Measurements from ENCODE around the gene IFNAR1.

The IFNAR1 gene

DNA sequence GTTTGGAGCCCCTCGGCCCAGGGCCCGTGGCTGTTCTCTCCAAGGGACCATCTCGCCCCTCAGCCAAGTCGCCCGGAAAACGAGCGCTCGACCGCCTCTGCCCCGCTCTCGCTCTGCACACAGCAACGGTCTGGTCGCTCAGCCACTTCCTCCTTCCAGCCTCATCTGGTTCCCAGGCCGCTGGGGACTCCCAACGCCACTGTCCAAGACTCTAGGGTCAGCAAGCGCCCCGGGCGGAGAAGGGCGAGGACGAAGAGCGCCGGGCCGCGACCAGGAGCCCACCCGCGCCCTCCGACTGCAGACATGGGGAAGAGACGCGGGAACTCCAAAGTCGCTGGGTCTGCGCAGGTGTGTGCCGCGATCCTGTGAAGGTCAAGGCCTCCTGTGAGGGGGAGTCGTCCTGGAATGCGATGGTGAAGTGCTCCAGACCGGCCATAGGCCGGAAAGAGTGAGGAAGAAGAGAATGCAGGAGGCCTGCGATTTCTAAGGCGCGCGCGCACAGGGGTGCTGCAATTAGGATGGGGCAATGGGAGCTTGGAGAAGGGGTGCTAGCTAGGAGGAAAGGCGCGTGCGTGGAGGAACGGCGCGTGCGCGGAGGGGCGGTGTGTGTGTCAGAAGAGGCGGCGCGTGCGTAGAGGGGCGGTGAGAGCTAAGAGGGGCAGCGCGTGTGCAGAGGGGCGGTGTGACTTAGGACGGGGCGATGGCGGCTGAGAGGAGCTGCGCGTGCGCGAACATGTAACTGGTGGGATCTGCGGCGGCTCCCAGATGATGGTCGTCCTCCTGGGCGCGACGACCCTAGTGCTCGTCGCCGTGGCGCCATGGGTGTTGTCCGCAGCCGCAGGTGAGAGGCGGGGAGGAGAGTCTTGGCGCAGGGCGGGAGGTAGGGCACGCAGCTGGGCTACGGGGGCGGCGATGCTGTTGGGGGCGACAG is at the start of gene IFNAR1:
TSS of gene IFNAR1 (plus strand) at position 680 of the 931 bp plus-strand sequence. CDS start at position 766, 86 bp downstream.
- peak; percentile 98 for DNase-seq (ENCODE audit: low spot score)

DNA sequence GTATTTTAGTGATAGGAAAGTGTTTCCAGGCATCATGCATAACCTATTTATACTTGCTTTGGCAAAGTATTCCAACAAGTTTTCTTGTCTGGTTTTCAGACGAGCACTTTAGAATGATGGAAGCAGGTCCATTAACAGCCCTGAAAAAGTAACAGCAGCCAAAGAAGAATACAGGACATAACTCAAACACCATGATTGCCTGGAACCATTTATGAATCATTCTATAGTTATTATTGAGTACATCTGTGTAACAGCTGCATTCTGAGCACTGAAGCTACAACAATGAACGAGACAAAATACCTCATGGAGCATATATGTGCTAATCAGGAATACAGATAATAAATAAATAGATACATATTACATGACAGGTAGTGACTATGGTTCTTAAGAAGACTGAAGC is 46.0 kb upstream of the IFNAR1 start:
- DNase-seq (ENCODE audit: low spot score): no peak

GRCh38 chr21:33279330-33279820 is 45.4 kb upstream of the IFNAR1 start:
- DNase-seq (ENCODE audit: low spot score): no peak

DNA sequence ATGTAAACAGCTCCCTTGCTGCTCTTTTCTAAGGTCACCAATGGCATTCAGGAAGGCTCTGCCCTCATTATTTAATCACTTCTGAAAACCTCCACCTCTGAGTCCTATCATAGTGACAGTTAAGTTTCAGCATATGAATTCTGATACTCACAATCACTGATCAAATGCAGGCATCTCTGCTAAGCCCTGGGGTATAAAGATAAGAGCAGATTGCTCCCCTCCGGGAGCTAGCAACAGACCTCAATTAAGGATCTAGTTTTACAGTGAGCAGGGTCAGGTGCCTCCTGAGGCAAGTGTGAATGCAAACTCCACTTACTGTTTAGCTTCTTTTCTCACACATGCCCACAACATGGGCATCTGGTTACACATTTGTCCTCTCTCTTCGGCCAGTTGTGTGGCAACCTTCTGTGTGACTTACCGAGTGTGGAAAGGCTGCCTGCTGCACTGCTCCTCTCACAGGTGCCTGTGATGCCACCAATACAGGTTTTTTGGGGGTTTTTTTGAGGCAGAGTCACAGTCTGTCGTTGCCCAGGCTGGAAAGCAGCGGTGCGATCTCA is 43.6 kb upstream of the IFNAR1 start:
- DNase-seq (ENCODE audit: low spot score): no peak

- DNase-seq (ENCODE audit: low spot score): no peak
Measured at GRCh38 chr21:33283203-33283602, 41.6 kb upstream of the IFNAR1 start.

DNA sequence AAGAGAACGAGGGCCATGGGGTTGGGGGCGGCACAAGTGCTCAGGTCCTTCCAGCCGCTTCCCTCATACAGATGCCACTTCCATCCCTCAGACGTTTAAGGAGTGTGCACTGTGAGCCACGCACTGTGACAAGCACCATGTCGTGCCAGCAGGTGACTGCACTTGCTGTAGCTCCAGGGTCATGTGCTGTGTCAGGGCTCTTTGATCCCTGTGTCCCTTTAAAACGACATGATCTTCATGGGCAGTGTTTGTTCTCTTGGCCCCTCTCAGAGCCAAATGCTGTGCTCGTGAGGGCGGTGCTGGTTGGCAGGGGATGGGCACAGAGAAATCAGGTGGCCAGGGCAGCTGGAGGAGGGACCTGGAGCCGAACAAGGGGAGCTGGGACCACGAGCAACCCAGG is 38.7 kb upstream of the IFNAR1 start:
- DNase-seq (ENCODE audit: low spot score): no peak

DNA sequence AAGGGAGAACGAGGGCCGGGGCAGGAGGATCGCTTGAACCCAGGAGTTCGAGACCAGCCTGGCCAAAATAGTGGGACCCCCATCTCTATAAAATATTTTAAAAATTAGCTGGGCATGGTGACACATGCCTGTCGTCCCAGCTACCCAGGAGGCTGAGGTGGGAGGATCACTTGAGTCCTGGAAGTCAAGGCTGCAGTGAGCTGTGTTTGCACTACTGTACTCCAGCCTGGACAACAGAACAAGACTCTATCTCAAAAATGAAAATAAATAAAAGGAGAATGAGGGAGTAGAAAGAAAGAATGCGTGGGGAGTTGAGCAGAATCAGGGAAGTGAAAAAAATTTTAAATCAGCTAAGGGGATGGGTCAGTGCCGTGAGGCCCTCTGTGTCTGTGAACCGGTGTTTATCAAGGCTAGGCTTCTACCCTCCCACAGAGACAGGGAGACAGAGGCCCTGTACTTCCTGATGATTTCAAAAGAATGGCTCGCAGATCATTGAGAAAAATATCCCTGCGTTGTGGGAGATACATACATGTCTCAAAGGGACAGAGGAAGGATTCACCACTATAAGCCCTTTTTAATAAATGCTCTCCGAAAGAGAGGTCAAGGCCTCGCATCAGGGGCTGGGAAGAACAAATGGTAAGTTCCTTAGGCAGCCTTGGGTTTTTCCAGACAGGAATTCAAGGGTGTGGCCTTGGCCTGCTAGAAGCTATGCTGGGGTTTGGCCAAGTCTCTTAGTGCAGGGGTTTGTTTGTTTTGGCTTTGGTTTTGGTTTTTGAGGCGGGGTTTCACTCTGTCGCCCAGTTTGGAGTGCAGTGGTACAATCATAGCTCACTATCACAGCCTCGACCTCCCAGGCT is 37.9 kb upstream of the IFNAR1 start:
- no peak for DNase-seq (ENCODE audit: low spot score)

DNA sequence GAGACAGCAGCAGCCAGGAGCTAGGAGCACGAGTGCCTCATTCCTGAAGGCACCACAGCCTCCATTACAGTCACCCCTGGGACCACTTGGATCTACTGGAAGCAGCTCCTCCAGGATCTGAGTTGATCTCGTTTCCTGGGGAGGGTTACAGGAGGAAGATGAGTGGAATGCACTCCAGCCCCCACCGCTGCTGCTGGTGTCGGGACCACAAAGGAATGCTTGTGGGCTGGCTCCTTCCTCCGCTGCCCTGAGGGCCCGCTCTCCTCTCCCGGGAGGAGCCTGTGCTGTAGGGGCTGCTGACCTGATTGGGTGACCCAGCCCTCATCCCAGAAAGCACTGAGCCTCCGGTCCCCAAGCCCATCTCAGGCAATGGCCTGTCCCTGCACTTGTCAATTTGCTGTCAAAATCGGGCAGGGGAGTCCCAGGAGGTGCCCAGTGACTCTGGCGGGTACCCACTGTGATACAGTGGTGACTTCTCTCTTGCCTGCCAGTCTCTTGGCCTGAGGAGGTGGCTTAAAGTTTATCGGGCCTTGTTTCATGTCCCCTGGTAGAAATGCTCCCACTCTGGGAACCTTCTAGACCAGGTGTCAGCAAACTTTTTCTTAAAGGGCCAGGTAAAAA is 35.5 kb upstream of the IFNAR1 start:
- no peak for DNase-seq (ENCODE audit: low spot score)

- no peak for DNase-seq (ENCODE audit: low spot score)
Measured at GRCh38 chr21:33290441-33290840, 34.3 kb upstream of the IFNAR1 start.

DNA sequence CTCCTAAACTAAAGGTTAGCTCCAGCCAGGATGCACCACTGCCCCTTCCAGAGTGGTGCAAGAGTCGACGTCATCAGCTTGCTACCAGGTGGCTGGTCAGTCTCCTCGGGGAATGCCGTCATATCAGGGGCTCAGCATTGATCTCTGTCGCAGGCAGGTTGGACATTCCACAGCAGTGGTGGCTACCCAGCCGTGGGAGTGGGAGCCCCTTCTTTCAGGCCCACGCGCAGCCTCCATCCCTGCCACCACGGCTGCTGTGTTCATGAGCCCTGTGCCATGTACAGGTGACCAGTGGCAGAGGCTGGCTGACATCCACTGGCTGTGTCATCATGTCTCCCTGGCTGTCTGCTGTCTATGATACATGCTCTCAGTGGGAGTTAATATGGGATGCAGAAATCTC is 33.1 kb upstream of the IFNAR1 start:
- DNase-seq (ENCODE audit: low spot score): no peak

GRCh38 chr21:33292724-33293123 is 32.0 kb upstream of the IFNAR1 start:
- no peak for DNase-seq (ENCODE audit: low spot score)

DNA sequence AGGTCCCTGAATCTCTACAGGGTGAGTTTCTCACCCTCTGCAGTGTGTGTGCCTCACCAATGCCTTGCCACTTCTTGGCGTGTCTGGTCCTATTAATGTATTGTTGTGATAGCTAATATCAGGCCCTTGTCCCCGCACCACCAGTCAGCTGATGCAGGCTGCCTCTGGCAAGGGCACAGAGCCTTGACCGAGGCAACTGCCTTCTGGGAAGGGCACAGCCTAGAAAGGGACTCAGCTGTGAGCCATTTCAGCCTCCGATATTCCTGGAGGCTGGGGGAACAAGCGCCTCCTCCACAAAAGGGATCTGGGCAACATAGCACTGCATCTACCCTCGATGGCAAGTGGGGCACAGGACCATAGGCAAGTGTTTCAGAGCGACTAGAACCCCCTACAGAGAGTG is 31.6 kb upstream of the IFNAR1 start:
- DNase-seq (ENCODE audit: low spot score): no peak

- DNase-seq (ENCODE audit: low spot score): no peak
Measured at GRCh38 chr21:33293811-33294216, 31.0 kb upstream of the IFNAR1 start.

DNA sequence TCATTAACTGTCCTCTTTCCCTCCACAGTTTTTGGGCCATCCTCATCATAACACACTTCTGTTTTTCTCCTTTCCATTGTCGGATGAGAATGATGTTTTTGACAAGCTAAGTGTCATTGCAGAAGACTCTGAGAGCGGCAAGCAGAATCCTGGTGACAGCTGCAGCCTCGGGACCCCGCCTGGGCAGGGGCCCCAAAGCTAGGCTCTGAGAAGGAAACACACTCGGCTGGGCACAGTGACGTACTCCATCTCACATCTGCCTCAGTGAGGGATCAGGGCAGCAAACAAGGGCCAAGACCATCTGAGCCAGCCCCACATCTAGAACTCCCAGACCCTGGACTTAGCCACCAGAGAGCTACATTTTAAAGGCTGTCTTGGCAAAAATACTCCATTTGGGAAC is 28.6 kb upstream of the IFNAR1 start:
- DNase-seq (ENCODE audit: low spot score): no peak

GRCh38 chr21:33299181-33299752 is 25.5 kb upstream of the IFNAR1 start:
- DNase-seq (ENCODE audit: low spot score): no peak

DNA sequence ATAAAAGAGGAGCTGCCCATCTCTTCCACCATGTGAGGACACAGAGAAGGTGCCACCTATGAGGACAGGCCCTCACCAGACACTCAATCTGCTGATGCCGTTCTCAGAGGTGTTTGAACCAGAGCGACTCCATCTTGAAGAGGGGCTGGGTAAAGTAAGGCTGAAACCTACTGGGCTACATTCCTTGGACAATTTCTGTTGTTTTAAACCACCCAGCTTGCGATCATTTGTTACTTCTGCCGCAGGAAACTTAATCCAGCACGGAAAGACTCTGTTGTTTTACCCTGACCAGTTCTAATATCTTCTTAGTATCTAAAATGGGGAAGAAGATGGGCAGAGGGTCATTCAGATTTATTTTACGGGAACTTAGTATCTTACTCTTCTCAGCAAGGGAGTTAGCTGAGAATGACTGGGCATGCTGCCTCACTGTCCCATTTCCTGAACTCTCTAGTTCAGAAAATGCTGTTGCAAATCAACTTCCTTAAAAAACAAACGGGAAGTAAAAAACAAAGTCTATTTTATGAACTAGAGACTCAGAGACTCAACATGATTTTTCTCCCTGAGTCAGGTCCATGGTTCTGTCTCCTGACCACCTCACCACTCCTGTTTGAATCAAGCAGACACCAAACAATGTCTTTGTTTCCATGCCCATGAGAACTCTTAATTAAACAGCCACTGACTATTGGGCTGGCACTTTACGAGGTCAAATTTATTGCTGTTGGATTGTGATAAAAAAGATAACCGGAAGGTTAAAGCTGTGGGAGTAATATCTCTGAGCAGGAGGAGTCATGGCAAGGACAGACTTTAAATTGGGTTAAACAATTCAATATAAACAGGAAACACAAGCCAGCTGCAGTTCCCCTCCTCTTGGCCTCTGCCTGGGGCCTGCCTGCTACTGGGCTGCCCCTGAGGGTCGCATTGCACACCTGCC is 23.8 kb upstream of the IFNAR1 start:
- DNase-seq (ENCODE audit: low spot score): no peak

GRCh38 chr21:33301632-33302002 is 23.2 kb upstream of the IFNAR1 start:
- DNase-seq (ENCODE audit: low spot score): no peak

DNA sequence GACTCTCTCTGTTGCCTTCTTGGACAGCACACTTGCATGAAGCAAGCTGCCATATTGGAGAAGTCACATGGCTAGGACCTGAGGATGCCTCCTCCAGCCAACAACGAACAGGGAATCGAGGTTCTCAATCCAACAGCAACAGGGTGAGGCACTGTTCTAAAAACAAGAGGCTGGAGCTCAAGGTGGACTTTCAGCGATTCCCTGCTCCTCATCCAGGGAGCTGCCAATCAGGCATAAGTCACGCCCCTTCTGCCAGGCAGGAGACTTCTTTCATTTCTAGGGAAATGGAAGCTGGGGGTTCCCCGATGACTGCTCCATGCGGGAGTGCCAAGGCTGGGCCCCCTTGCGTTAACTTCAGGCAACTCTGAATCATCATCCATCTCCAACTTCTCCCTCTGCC is 22.7 kb upstream of the IFNAR1 start:
- no peak for DNase-seq (ENCODE audit: low spot score)

DNA sequence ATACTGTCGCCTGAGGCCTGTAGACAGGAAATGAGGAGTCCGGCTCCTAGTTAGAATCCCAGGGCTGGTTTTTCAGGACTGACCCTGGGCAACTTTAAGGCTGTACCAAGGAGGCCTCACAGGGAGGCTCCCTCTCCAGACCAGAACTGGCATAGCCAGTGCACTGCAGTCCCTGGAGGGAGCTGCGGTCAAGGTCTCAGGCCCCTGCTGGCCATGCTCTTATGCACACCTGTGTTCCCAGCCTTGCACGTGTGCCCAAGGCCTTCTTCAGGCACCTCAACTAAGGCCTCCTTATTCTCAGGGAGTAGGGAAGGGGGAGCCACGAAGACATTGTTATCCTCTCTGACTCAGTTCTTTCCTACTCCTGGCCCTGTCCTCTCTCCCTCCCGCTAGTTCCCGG is 22.0 kb upstream of the IFNAR1 start:
- DNase-seq (ENCODE audit: low spot score): no peak

DNA sequence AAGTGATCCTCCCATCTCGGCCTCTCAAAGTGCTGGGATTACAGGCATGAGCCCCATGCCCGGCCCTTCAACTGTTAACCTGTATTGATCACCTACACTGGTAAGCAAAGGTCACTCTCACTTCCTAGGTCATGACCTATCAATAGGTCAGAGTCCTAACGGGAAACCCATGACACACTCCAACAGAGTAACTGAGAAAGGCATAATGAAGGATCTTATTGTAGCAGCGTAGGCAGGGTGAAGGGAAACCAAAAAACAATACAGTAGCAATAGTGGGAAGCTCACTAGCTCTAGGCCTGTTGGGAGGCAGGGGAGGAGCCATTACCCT is 19.5 kb upstream of the IFNAR1 start:
- DNase-seq (ENCODE audit: low spot score): no peak

- DNase-seq (ENCODE audit: low spot score): no peak
Measured at GRCh38 chr21:33305938-33306337, 18.8 kb upstream of the IFNAR1 start.

Data from RKO (cell line).